ENCODE measurements around the gene ABCC11. TPM values are rescaled to one million over a fixed set of nuclear protein-coding genes. Genes with fewer than 3 reads are reported as not detected.

Gene ABCC11
- total and polyA plus RNA-seq, 2 of the 4 experiments (the other 2 are of a cell fraction), result 0.09 to 0.18 TPM

- no peak overlapping the region for H2AFZ ChIP-seq (replicated peaks; ENCODE audit: low read length, poor library complexity)
- H3K14ac ChIP-seq (replicated peaks; ENCODE audit: low read depth, low read length), result no peak overlapping the region
- H3K27ac ChIP-seq (ENCODE audit: insufficient read depth, low read length), result no peak overlapping the region
- in situ Hi-C loops (cut with MboI; ENCODE audit: low sequenced_read_pairs), result no loop called here
- H4K8ac ChIP-seq (ENCODE audit: low read depth in 2 of 2, low read length in 2 of 2), result no peak overlapping the region
- H3K4me2 ChIP-seq (ENCODE audit: low read depth, low read length), result no peak overlapping the region
- H3K4me1 ChIP-seq (ENCODE audit: control insufficient read depth, insufficient read depth, low read length), result peaks cover 3% of the 10 kb centered on the region
- no peak for ATAC-seq (ENCODE audit: low read depth)
- no peaks in the 10 kb centered on the region for H4K20me1 ChIP-seq (ENCODE audit: insufficient read depth, low read length)
- no peaks in the 10 kb centered on the region for H3K9me3 ChIP-seq (ENCODE audit: control insufficient read depth, insufficient read depth, low read length)
- no peak for DNase-seq
- H3K56ac ChIP-seq (ENCODE audit: extremely low read depth, insufficient read depth, low read length), result no peak overlapping the region
- intact Hi-C loops (cut with micrococcal nuclease), result no loop called here
- no peak overlapping the region for H2AK9ac ChIP-seq (replicated peaks; ENCODE audit: low read depth, low read length, poor library complexity)
- H3K36me3 ChIP-seq (ENCODE audit: control insufficient read depth, insufficient read depth, low read length), result peaks cover 23% of the 10 kb centered on the region
- no peak overlapping the region for H3K23ac ChIP-seq (ENCODE audit: low read depth, low read length)
- no peak overlapping the region for H2BK5ac ChIP-seq (ENCODE audit: low read depth, low read length, poor library complexity, severe bottlenecking)
- 0 out of 2 replicates have a peak, but pooled peaks cover under 1% of the 10 kb centered on the region for H3K9me1 ChIP-seq (ENCODE audit: insufficient read depth, low read length)
- H2AK5ac ChIP-seq (ENCODE audit: low read depth, low read length), result no peak overlapping the region
- peaks cover 18 to 23% of the 10 kb centered on the region in 2 experiments; a peak in 3 of 4 replicates for H3K79me1 ChIP-seq (ENCODE audit: low read depth in 1 of 2, low read length in 2 of 2)
- TF ChIP-seq RCOR1 (IDR thresholded peaks at IDR 0.05; ENCODE audit: insufficient replicate concordance, low read length), result no peak
- no peak for TF ChIP-seq MAFK (IDR thresholded peaks at IDR 0.05; ENCODE audit: low read depth, low read length)
- no peak for TF ChIP-seq NFE2L2 (IDR thresholded peaks at IDR 0.05; ENCODE audit: low read depth, low read length)
- TF ChIP-seq RFX5 (IDR thresholded peaks at IDR 0.05; ENCODE audit: low read depth, low read length), result no peak
- TF ChIP-seq CEBPB (IDR thresholded peaks at IDR 0.05; ENCODE audit: low read depth, low read length), result no peak
- no peak for TF ChIP-seq CTCF (conservative IDR thresholded peaks at IDR 0.05; ENCODE audit: low read depth, low read length)
- no peak for TF ChIP-seq MXI1 (IDR thresholded peaks at IDR 0.05; ENCODE audit: borderline replicate concordance, low read depth, low read length)
- no peak for TF ChIP-seq ELK1 (IDR thresholded peaks at IDR 0.05; ENCODE audit: borderline replicate concordance, low read depth, low read length)
- TF ChIP-seq SMC3 (IDR thresholded peaks at IDR 0.05; ENCODE audit: low read depth, low read length), result no peak
- TF ChIP-seq MAZ (IDR thresholded peaks at IDR 0.05; ENCODE audit: borderline replicate concordance, low read depth, low read length), result no peak
- no peak for TF ChIP-seq USF2 (IDR thresholded peaks at IDR 0.05; ENCODE audit: low read depth, low read length)
- TF ChIP-seq FOS (IDR thresholded peaks at IDR 0.05; ENCODE audit: low read depth, low read length), result no peak
- TF ChIP-seq BHLHE40 (IDR thresholded peaks at IDR 0.05; ENCODE audit: low read depth, low read length), result no peak
- no peak for TF ChIP-seq POLR2A (IDR thresholded peaks at IDR 0.05; ENCODE audit: low read depth, low read length)
- no peak for TF ChIP-seq RAD21 (IDR thresholded peaks at IDR 0.05; ENCODE audit: low read length)
- no peak for TF ChIP-seq CHD1 (IDR thresholded peaks at IDR 0.05; ENCODE audit: low read depth, low read length)
- dilution Hi-C loops (cut with HindIII; ENCODE audit: low sequenced_read_pairs, unreplicated experiment), result no loop called here
- no peak overlapping the region for H3K4me3 ChIP-seq (ENCODE audit: insufficient read depth, low read depth, low read length)
- ChIA-PET CTCF (no interaction called here), POLR2A (ENCODE audit: unreplicated experiment) (no interaction called here)
- H2BK15ac ChIP-seq (ENCODE audit: low read depth, low read length), result no peak overlapping the region
- BruUV-seq (replicated peaks), result no TSS peak
- H3K27me3 ChIP-seq (ENCODE audit: control insufficient read depth, insufficient read depth, low read length), result no peaks in the 10 kb centered on the region
- no peak overlapping the region for H3K9ac ChIP-seq (ENCODE audit: low read depth, low read length)
- no peak overlapping the region for H4K5ac ChIP-seq (ENCODE audit: low read depth, low read length)
- no peak overlapping the region for H4K91ac ChIP-seq (ENCODE audit: insufficient read depth, low read depth, low read length)
- H3K18ac ChIP-seq (ENCODE audit: low read depth, low read length), result no peak overlapping the region
- H3K4ac ChIP-seq (ENCODE audit: low read depth, low read length), result no peak overlapping the region
- whole genome bisulfite sequencing, 2 experiments (ENCODE audit: extremely low coverage in 2 of 2, insufficient read length in 1 of 2), result no CpG with 5 or more reads among the region's 1 CpG
- H2BK120ac ChIP-seq (ENCODE audit: low read depth, low read length), result no peak overlapping the region
- H2BK20ac ChIP-seq (ENCODE audit: low read depth, low read length), result no peak overlapping the region
These were observed 48.3 kb upstream of the ABCC11 start for GRCh38 chr16:48295488-48296281.

Data from IMR-90 (cell line).